Globus pallidus (tissue), 1 donor: ENCODE measurements around the gene ATP6V1F.

ENCODE experiments used
- DNase-seq: peaks from one replicate; pipeline ENCODE4 v3.0.0-alpha.2; 2015; ENCODE audit warnings: low spot score

The ATP6V1F gene

DNA sequence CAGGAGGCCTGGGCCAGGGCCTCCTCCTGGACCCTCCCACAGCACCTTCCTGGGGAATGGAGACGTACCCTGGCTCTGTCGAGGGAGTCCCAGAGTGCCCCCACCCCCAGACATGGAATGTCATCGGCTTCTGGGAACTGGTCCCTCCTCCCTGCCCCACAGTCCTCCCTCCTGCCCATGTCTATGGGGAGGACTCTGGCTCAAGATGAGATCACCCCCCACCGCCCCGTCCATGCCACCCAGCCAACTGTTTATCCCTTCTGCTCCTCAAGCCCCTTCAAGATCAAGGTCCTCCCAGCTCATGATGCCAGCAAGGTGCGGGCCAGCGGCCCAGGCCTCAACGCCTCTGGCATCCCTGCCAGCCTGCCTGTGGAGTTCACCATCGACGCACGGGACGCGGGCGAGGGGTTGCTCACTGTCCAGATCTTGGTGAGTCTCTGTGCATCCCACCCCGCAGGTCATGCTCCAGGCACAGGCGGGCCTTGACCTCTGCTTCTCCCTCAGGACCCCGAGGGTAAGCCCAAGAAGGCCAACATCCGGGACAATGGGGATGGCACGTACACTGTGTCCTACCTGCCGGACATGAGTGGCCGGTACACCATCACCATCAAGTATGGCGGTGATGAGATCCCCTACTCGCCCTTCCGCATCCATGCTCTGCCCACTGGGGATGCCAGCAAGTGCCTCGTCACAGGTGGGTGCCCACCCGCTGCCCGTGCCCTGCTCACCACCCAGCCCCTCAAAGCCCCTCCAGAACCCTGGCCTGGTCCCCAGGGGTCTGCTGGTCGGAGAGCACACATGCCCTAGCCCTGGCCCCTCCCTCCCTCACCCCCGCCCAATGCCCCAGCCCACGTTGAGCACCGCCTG, 14.1 kb upstream of the ATP6V1F start:
- DNase-seq, result no peak

DNA sequence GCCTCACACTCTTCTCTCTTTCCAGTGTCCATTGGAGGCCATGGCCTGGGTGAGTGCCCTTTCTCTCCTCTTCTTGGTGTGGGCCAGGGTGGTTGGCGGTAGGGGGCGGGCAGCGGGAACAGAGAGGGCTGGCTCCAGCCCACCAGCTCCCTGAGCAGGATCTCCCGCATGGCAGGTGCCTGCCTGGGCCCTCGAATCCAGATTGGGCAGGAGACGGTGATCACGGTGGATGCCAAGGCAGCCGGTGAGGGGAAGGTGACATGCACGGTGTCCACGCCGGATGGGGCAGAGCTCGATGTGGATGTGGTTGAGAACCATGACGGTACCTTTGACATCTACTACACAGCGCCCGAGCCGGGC, 13.5 kb upstream of the ATP6V1F start:
- DNase-seq, result no peak

DNA sequence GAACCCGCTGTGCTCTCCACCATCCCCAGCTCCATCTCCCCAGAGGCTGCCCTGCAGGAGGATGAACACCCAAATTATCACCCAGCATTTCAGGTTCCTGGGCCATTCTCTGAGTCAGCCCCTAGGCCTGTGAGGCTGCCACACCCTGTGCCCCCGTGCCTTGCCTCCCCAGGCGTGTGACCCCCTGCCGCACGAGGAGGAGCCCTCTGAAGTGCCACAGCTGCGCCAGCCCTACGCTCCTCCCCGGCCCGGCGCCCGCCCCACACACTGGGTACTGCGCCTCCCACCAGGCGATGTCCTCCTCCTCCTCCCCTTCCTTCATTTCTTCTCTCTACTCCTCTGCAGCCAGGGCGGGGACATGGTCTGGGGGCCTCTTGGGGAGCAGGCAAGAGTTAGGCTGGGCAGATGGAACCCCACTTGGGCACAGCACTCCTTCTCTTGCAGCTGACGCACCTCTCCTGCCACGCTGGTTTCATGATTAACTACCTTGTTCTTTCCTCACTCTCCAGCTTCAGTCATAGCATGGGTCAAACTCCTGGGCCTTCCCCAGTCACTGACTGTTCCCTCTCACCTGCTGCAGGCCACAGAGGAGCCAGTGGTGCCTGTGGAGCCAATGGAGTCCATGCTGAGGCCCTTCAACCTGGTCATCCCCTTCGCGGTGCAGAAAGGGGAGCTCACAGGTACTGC, 12.7 kb upstream of the ATP6V1F start:
- no peak for DNase-seq

DNA sequence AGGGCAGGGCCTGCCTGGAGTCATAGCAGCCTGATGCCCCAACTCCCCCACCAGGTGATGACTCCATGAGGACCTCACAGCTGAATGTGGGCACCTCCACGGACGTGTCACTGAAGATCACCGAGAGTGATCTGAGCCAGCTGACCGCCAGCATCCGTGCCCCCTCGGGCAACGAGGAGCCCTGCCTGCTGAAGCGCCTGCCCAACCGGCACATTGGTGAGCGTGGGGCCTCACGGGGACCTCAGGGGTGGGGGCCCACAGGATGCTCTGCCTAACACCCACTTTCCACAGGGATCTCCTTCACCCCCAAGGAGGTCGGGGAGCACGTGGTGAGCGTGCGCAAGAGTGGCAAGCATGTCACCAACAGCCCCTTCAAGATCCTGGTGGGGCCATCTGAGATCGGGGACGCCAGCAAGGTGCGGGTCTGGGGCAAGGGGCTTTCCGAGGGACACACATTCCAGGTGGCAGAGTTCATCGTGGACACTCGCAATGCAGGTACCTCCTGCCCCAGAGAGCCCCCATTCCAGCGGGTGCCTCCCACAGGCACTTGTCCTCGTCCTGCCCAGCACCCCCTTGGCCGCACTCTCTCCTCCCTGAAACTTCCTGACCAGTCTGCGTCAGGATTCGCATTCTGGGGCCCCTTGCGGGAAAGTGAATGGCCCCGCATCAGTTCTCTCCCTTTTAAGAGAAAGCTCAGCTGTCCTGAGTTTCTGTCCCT, 10.0 kb upstream of the ATP6V1F start:
- no peak for DNase-seq

DNA sequence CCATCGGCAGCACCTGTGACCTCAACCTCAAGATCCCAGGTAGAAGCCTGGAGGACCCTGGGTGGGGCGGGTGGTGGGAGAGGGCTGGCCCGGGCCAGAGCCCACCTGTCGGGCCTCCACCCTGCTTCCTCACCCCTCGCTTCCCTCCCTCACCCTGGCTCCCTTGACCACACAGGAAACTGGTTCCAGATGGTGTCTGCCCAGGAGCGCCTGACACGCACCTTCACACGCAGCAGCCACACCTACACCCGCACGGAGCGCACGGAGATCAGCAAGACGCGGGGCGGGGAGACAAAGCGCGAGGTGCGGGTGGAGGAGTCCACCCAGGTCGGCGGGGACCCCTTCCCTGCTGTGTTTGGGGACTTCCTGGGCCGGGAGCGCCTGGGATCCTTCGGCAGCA, 8.9 kb upstream of the ATP6V1F start:
- no peak for DNase-seq

DNA sequence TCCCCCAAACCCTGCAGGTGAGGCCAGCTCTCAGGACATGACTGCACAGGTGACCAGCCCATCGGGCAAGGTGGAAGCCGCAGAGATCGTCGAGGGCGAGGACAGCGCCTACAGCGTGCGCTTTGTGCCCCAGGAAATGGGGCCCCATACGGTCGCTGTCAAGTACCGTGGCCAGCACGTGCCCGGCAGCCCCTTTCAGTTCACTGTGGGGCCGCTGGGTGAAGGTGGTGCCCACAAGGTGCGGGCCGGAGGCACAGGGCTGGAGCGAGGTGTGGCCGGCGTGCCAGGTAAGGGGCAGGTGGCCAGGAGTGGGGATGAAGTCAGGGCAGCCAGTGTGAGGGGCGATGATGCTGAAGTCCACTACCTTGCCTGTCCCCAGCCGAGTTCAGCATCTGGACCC, 8.3 kb upstream of the ATP6V1F start:
- DNase-seq, result no peak

DNA sequence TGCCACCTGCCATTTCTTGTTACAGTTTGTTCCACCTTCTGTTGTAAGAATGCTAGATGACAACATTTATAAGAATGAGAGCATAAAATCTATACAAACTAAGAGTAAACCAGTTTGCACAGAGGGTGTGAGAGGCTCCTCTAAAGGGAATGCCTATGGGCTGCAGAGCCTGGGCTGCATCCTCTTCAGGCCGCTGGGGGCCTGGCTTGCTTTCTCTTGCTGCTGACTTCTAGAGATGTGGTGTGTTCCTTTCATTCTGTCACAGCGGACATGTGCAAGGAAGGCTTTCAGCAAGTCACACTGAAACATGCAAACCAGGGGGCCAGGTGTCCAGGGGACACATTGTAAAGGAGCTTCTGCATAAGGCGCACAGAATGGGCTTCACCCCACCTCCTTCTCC, 7.1 kb upstream of the ATP6V1F start:
- no peak for DNase-seq

DNA sequence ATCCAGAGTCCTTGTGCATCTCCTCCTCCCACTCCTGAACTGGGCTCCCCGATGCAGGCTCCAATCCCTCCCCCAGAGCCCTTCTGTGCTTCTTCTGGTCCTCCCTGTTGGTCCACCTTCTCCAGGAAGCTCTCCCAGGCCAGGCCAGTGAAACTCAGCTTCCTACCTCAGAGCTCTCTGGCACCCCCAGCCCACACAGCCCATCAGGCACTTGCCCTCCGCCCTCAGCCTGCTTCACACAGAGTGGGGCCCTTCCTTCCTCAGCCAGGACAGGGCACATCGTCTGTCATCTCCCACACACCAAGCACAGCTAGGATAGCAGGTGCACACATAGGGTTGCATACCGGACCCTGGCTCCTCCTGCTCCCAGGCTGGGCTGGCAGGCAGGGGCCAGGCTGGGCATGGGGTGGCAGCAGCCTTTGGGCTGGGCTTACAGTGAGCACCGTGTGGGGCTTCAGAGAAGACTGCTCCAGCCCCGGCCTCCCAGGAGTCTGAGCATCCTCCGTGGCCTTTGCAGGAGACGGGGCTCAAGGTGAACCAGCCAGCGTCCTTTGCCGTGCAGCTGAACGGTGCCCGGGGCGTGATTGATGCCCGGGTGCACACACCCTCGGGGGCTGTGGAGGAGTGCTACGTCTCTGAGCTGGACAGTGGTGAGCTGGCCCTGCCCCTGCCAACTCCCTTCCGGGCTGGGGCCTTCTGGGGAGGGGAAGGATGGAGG, 6.5 kb upstream of the ATP6V1F start:
- DNase-seq, result no peak

DNA sequence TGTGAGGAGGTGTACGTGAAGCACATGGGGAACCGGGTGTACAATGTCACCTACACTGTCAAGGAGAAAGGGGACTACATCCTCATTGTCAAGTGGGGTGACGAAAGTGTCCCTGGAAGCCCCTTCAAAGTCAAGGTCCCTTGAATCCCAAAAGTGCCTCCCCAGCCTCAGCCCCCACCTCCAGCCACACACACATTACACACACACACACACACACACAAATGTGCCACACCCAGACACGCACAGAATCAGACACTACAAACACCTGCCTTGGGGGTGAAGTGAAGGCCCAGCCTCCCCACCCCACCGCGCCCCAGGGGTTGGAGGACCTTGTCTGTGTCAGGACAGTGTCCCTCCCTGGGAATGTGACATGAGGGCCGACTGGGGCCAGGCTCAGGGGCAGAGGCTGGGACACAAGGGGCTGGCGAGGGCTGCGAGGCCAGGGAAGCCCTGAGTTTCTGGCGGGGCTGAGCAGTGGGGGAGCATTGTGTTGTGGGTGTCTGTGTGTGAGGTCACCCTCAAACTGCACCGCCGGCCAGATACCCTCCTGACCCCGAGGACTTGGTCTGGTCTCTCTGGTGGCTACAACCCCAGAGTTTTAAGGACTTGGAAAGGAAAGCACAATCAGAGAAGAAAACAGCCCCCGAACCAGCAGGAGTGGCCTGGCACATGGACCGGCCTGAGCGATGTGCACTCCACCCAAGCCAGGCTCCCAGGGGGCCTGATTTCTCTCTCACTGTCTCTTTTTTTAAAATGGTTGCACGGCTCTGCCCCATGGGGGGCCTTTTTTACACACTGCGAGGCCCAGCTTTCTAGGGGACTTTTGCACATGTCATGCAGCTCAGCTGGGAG, 4.0 kb upstream of the ATP6V1F start:
- DNase-seq, result no peak

DNA sequence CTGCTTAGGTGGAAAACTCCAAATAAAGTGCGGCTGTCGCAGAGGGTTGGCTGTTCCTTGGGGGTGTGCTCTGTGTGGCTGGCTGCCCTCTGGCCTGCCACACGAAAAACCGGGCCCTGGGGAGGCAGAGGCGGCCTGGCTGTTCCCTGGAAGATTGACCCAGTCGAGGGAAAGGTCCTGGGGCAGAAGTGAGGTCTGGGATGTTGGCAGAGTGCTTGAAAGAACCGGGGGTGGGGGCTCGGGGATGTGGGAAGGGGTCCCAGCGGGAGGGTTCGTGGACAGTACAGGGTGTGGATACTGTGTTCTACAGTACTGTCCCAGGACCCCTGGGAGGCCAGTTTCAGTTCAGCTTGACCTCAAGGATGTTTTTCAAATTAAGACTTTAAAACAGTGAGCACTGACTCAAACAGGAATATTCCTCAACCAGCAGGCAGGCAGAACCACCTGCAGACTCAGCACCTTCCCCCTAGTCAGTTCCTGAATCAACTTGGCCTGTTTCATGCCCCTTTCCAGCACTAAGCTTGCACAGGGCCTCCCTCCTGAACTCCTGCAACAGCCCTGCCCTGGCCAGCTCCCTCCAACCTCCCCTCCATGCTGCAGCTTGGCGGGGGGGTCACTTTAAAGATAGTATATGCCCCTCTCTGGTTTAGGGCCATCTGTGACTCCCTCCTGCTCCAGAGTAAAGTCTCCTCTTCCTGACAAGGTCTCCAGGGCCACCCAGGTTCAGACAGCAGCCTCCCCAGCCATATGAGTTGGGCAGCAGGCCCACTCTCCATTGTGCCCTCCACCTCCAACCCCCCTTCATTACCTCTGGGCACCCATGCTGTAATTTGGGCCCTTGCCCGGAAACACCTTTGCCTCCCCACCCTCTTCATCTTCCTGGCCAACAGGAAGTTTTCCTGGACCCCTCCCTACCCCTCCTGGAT, 3.2 kb upstream of the ATP6V1F start:
- no peak for DNase-seq

DNA sequence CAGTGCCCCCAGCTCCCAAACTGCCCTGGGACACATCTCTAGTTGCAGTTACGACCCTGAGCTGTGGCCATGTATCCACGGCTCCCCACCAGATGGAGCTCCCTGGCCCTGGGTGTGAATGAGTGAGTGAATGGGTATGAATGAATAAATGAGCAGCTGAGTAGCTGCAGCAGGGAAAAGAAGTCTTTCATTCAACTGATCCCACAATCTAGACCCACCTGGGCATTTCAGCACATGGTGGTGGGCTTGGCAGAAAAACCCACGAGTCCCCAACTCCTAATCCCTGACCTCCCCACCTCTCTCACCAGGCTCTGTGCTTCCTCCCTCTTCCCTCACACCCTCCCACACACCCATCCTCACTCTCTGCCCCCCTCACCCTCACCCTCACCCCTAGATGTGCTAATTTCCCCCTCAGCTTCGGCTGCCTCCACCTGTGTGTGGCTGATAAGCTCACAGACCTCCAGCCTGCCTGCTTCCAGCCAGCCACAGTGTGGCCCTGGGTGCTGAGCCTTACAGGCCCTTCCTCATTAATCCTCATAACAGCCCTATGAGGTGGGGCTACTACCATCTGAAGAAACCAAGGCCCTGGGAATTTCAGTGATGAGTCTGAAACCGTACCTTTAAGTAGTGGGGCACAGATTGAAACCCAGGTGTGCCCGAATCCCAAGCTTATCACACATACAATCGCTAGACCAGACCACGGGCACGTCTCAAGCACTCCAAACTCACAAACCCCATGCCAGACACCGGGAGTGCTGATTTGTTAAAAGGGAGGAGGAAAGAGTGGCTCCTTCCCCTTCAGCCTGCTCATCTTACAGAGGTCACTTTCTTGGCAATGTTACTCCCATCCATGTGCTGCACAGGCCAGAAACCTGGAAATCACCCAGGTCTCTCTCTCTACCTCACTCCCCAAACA, 2.2 kb upstream of the ATP6V1F start:
- DNase-seq, result no peak

DNA sequence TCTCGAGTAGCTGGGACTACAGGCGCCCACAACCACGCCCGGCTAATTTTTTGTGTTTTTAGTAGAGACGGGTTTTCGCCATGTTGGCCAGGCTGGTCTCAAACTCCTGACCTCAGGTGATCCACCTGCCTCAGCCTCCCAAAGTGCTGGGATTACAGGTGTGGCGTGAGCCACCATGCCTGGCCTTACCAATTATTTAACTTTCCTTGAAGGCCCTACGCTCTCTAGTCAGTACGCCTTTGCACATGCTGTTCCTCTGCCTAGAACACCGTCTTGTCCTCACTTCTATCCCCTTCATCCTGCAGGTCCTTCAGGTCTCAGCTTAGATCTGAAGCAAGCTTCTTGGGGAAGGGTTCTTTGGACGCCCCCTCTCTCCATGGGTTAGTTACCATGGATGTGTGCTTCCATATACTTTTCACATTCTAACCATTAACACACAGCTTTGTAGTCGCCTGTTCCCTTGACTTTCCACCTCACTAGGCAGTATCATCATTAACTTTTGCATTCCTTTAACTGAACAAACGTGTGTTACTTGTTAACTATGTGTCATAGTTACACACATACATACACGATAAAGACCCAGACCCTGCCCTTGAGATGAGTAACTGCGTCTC, 592 bp upstream of the ATP6V1F start:
- DNase-seq, result no peak

DNA sequence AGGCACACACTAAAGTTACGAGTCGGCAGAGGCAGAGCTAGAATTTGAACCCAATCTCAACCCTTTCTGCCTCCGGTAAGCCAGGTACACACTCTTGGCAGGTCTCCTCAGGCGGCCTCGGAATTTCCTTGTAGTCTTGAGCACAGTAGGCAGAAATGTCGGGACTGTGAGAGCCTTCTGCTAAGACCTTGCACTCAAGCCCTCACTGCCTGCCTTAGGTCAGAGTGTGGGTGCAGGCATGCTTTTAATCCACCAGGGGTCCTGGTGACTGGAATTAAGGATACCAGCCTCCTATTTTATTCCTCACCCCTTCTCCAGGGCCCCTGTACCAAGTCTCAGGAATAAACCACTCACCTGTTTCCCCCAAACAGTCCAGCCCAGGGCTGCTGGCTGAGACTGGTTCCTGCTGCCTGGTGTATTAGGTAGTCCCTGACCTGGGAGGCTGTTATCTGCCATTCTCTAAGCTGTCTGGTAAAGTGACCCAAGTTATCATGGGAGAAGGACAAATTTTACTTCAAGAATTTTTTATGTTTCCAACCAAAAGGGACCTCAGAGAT, 855 bp downstream of the ATP6V1F start:
- no peak for DNase-seq

DNA sequence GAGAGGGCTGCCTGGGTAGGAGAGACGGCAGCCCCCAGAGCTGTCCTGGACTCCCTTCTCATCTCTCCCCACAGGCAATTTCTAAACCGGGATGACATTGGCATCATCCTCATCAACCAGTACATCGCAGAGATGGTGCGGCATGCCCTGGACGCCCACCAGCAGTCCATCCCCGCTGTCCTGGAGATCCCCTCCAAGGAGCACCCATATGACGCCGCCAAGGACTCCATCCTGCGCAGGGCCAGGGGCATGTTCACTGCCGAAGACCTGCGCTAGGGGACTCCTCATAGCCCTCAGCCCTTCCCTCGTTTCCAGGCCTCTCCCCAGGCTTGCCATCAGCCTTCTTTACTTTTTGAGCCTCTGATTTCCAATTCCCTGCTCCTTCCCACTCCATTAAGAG, 2.6 kb downstream of the ATP6V1F start:
- no peak for DNase-seq

DNA sequence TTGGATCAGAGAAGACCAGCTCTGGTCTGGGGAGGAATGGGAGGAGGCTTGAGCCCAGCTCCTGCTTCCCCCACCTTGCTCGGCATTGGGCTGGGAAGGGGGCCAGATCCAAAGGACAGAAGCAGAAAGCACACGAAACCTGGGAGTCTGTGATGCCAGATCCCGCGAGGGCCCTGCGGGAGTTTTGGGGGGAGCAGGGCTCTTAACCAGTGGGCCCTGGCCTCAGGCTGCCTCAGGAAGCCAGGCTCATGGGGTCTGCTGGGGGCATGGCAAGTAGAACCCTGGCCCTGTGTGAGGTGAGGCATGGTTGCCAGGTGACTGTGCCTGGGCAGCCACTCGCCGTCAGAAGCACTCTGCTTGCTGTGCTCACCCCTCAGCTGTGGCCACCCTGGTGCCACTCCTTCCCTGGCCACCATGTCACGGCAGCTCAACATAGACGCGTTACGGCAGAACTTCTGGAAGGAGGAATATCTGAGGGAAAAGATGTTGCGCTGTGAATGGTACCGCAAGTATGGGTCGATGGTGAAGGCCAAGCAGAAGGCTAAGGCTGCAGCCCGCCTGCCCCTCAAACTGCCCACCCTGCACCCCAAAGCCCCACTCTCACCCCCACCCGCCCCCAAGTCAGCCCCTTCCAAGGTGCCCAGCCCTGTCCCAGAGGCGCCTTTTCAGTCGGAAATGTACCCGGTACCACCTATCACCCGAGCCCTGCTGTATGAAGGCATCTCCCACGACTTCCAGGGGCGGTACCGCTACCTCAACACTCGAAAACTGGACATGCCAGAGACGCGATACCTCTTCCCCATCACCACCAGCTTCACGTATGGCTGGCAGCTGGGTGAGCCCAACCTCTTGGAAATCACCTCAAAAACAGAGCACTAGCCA, 3.6 kb downstream of the ATP6V1F start:
- no peak for DNase-seq

DNA sequence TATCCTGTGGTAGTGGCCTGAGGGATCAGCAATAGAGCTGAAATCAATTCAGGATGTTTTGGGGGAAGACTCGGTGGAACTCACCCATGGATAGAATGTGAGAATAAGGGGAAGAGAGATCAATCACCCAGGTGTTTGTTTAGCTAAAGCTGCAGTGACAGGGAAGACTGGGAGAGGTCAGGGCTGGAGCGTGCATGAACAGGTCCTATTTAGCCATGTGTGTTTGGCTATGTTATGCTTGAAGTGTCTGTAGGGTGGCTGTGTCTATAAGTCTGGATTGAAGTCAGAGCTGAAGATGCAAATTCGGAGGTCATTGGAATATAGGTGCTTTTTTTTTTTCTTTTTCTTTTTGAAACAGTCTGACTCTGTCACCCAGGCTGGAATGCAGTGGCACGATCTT, 4.6 kb downstream of the ATP6V1F start:
- DNase-seq, result no peak

DNA sequence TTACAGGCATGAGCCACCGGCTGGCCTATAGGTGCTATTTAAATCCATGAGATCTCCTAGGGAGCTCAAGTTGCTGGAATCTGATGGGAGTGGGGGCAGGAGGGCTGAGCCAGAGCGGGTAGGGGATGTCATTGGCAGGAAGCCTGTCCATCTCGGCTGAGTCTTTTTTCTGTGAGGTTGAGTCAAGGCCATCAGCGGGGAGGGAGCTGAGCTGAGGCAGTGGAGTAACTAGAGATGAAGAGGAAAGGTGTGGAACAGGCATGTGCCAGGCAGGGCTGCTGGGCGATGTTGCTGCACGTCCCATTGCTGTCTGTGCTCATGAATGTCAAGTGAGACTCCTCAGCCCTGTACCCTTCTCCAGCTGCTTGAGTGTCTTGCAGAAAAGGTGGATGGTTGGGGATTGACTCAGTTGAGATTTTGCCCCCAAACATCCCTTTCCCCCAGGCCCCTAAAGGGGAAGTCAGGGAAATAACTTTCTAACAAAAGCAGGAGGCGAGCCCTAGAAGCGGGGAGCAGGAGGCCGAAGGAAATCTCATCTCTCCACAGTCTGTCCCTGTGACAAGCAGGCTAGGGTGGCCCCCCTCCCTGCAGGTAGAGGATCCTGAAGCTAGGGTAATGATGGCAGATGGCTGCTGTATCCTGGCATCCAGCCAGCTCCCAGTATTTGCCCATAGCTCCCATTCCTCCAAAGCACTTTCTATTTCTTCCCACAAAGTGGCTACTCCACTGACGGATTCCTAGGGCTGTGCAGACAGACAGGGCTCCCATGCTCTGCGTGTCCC, 5.4 kb downstream of the ATP6V1F start:
- no peak for DNase-seq
